BLaER1 (cell line): Measurements from ENCODE around the gene OR2Y1.
"Not testable (repeated sequence)": the region's sequence is repeated elsewhere in the genome, so short reads cannot be mapped to it uniquely, and the experiment has no call there.

Source experiments
- H3K27ac ChIP-seq: shearing (Covaris generic); formaldehyde crosslinking; 2 replicates; pipeline ENCODE4 v1.8.1; 2022
- H3K27me3 ChIP-seq: shearing (Covaris generic); formaldehyde crosslinking; 2 replicates; pipeline ENCODE4 v1.8.1; 2022
- H3K36me3 ChIP-seq: shearing (Covaris generic); formaldehyde crosslinking; 2 replicates; pipeline ENCODE4 v1.8.1; 2022
- H3K4me1 ChIP-seq: shearing (Covaris generic); formaldehyde crosslinking; 2 replicates; pipeline ENCODE4 v1.8.1; 2022
- H3K4me2 ChIP-seq: shearing (Covaris generic); formaldehyde crosslinking; 2 replicates; pipeline ENCODE4 v1.8.1; 2022
- H3K4me3 ChIP-seq: shearing (Covaris generic); formaldehyde crosslinking; 2 replicates; pipeline ENCODE4 v1.8.1; 2022
- H3K9ac ChIP-seq: shearing (Covaris generic); formaldehyde crosslinking; 2 replicates; pipeline ENCODE4 v1.8.1; 2022
- H3K9me3 ChIP-seq: shearing (Covaris generic); formaldehyde crosslinking; 2 replicates; pipeline ENCODE4 v1.8.1; 2022
- H4K20me1 ChIP-seq: shearing (Covaris generic); formaldehyde crosslinking; 2 replicates; pipeline ENCODE4 v1.8.1; 2022
- Cebpa-rat ChIP-seq: shearing (Covaris generic); IDR thresholded peaks from 2 replicates; pipeline ENCODE4 v1.8.1; 2022

The OR2Y1 gene

GRCh38 chr5:180739271-180739670, 587 bp downstream of the OR2Y1 start:
- Histone ChIP-seq H3K4me2 (no peak overlapping the region), H4K20me1 (no peaks in the 10 kb centered on the region), H3K4me1 (no peaks in the 10 kb centered on the region), H3K27me3 (no peaks in the 10 kb centered on the region), H3K9me3 (no peaks in the 10 kb centered on the region), H3K9ac (no peak overlapping the region), H3K4me3 (no peak overlapping the region), H3K27ac (no peak overlapping the region), H3K36me3 (no peaks in the 10 kb centered on the region)
- TF ChIP-seq Cebpa-rat: no peak

- no peak overlapping the region for H3K27ac ChIP-seq
- H4K20me1 ChIP-seq: no peaks in the 10 kb centered on the region
- H3K4me3 ChIP-seq: no peak overlapping the region
- H3K4me1 ChIP-seq: no peaks in the 10 kb centered on the region
- no peak overlapping the region for H3K9ac ChIP-seq
- H3K36me3 ChIP-seq: no peaks in the 10 kb centered on the region
- H3K4me2 ChIP-seq: no peak overlapping the region
- H3K9me3 ChIP-seq: no peaks in the 10 kb centered on the region
- TF ChIP-seq Cebpa-rat: no peak
- H3K27me3 ChIP-seq: no peaks in the 10 kb centered on the region
Measured at GRCh38 chr5:180736536-180736935, 3.3 kb downstream of the OR2Y1 start.

DNA sequence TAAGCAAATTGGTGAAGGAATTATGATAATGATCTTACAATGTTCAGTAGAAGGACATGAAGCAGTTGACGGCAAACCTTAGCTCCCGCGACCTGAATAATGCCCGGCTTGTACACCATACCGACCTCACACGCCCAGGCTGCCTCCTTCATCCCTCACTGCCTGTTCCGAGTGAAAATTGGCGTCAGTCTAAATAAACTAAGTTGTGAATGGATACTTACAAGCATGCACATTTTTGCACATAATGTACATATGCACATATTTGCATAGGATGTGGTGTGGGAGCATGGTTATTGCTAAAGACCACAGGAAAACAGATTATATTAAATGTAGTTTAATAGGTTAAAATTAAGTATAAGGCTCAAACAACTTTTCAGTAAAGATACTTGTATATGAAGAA, 14.9 kb downstream of the OR2Y1 start:
- Histone ChIP-seq H3K27me3 (no peaks in the 10 kb centered on the region), H4K20me1 (no peaks in the 10 kb centered on the region), H3K36me3 (no peaks in the 10 kb centered on the region), H3K4me1 (no peaks in the 10 kb centered on the region), H3K9ac (no peak overlapping the region), H3K27ac (no peak overlapping the region), H3K4me3 (no peak overlapping the region), H3K4me2 (no peak overlapping the region), H3K9me3 (no peaks in the 10 kb centered on the region)
- TF ChIP-seq Cebpa-rat: no peak

- TF ChIP-seq Cebpa-rat: no peak
- no peaks in the 10 kb centered on the region for H3K27me3 ChIP-seq
- no peaks in the 10 kb centered on the region for H3K9me3 ChIP-seq
- H3K4me2 ChIP-seq: no peak overlapping the region
- H3K9ac ChIP-seq: no peak overlapping the region
- no peak overlapping the region for H3K4me3 ChIP-seq
- H4K20me1 ChIP-seq: no peaks in the 10 kb centered on the region
- no peak overlapping the region for H3K27ac ChIP-seq
- H3K36me3 ChIP-seq: no peaks in the 10 kb centered on the region
- no peaks in the 10 kb centered on the region for H3K4me1 ChIP-seq
Measured at GRCh38 chr5:180723936-180724335, 15.9 kb downstream of the OR2Y1 start.

- no peak for TF ChIP-seq Cebpa-rat
- Histone ChIP-seq H3K27ac (no peak overlapping the region), H3K9ac (no peak overlapping the region), H3K4me2 (no peak overlapping the region), H3K4me1 (no peaks in the 10 kb centered on the region), H3K9me3 (no peaks in the 10 kb centered on the region), H4K20me1 (no peaks in the 10 kb centered on the region), H3K4me3 (no peak overlapping the region), H3K27me3 (no peaks in the 10 kb centered on the region), H3K36me3 (no peaks in the 10 kb centered on the region)
Measured at GRCh38 chr5:180720486-180720885, 19.4 kb downstream of the OR2Y1 start.

DNA sequence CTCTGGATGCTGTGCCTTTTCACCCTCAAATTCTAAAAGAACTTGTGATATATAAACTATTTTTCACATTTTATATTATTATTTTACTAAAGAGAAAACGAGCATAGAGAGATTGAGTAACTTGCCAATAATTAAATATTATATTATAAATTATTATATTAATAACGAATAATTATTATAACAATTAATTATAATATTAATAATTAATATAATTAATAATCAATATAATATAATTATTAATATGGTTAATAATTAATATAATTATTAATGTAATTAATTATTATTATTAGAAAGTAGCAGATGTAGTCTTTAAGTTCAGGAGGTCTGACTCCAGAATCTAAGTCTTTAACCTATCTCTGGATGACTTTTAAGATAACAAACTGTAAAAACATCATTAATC, 20.1 kb downstream of the OR2Y1 start:
- no peaks in the 10 kb centered on the region for H3K4me1 ChIP-seq
- H3K36me3 ChIP-seq: no peaks in the 10 kb centered on the region
- no peak overlapping the region for H3K27ac ChIP-seq
- no peaks in the 10 kb centered on the region for H3K27me3 ChIP-seq
- H3K4me3 ChIP-seq: no peak overlapping the region
- no peak overlapping the region for H3K9ac ChIP-seq
- no peak for TF ChIP-seq Cebpa-rat
- H3K4me2 ChIP-seq: no peak overlapping the region
- no peaks in the 10 kb centered on the region for H4K20me1 ChIP-seq
- no peaks in the 10 kb centered on the region for H3K9me3 ChIP-seq

GRCh38 chr5:180718810-180719453, 20.9 kb downstream of the OR2Y1 start:
- H3K36me3 ChIP-seq: no peaks in the 10 kb centered on the region
- H4K20me1 ChIP-seq: no peaks in the 10 kb centered on the region
- no peaks in the 10 kb centered on the region for H3K4me1 ChIP-seq
- no peaks in the 10 kb centered on the region for H3K27me3 ChIP-seq
- H3K9ac ChIP-seq: no peak overlapping the region
- H3K4me3 ChIP-seq: no peak overlapping the region
- no peaks in the 10 kb centered on the region for H3K9me3 ChIP-seq
- H3K4me2 ChIP-seq: no peak overlapping the region
- H3K27ac ChIP-seq: no peak overlapping the region
- TF ChIP-seq Cebpa-rat: no peak

DNA sequence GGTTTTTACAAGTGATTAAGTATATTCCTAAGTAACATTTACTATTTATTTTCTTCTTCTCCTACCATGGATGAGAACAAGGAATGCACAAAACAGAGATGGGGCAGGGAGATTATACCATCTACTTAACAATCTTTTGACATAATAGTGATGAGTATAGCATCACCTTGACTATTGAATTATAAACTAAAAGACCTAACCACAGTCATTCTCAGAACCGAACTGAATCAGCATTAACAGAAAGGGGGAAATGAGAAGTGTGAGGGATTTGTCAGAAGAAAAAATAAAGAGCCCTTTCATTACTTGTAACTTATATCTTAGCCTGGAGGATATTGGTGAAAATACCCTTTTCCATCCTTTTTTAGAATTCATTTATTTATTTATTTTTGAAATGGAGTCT, 21.9 kb downstream of the OR2Y1 start:
- Histone ChIP-seq H3K4me2 (no peak overlapping the region), H4K20me1 (no peaks in the 10 kb centered on the region), H3K27me3 (no peaks in the 10 kb centered on the region), H3K36me3 (no peaks in the 10 kb centered on the region), H3K9ac (no peak overlapping the region), H3K27ac (no peak overlapping the region), H3K4me1 (no peaks in the 10 kb centered on the region), H3K9me3 (peaks cover 7% of the 10 kb centered on the region; the same call in 1 of the 2 replicates), H3K4me3 (no peak overlapping the region)
- TF ChIP-seq Cebpa-rat: no peak

DNA sequence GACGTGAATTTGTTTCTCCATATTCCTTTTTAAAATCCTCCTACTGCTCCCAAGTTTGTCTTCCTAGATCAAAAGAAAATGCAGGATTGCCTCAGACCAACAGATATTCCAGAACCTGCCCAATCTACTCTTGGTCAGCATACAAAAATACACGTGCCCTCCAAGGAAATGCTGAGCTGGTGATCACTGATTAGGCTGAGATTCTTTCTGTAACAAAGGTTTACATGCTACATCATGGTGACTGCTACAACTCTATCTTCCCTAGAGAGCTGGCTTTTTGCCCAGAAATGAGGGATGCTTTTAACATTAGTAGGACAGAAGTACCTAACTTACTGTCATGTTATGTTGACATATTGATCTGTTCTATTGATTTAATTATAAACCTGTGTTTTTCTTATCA, 35.5 kb downstream of the OR2Y1 start:
- H3K9me3 ChIP-seq: peaks cover 8% of the 10 kb centered on the region
- H3K4me3 ChIP-seq: no peak overlapping the region
- no peak for TF ChIP-seq Cebpa-rat
- H4K20me1 ChIP-seq: no peaks in the 10 kb centered on the region
- no peaks in the 10 kb centered on the region for H3K36me3 ChIP-seq
- H3K27ac ChIP-seq: no peak overlapping the region
- H3K27me3 ChIP-seq: no peaks in the 10 kb centered on the region
- H3K4me1 ChIP-seq: peaks cover 5% of the 10 kb centered on the region; the same call in 1 of the 2 replicates
- H3K4me2 ChIP-seq: no peak overlapping the region
- H3K9ac ChIP-seq: no peak overlapping the region

GRCh38 chr5:180703912-180704311, 35.9 kb downstream of the OR2Y1 start:
- H3K27ac ChIP-seq: no peak overlapping the region
- H3K36me3 ChIP-seq: no peaks in the 10 kb centered on the region
- H3K27me3 ChIP-seq: no peaks in the 10 kb centered on the region
- no peak for TF ChIP-seq Cebpa-rat
- H3K4me2 ChIP-seq: no peak overlapping the region
- no peak overlapping the region for H3K9ac ChIP-seq
- peaks cover 5% of the 10 kb centered on the region; the same call in 1 of the 2 replicates for H3K4me1 ChIP-seq
- H4K20me1 ChIP-seq: no peaks in the 10 kb centered on the region
- peaks cover 8% of the 10 kb centered on the region for H3K9me3 ChIP-seq
- no peak overlapping the region for H3K4me3 ChIP-seq

DNA sequence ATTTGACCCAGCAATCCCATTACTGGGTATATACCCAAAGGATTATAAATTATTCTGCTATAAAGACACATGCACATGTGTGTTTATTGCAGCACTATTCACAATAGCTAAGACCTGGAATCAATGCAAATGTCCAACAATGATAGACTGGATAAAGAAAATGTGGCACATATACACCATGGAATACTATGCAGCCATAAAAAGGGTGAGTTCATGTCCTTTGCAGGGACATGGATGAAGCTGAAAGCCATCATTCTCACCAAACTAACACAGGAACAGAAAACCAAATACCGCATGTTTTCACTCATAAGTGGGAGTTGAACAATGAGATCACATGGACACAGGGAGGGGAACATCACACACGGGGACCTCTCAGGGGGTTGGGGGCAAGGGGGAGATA, 36.5 kb downstream of the OR2Y1 start:
- not testable (repeated sequence) for H3K27me3 ChIP-seq, H3K36me3 ChIP-seq, H4K20me1 ChIP-seq

DNA sequence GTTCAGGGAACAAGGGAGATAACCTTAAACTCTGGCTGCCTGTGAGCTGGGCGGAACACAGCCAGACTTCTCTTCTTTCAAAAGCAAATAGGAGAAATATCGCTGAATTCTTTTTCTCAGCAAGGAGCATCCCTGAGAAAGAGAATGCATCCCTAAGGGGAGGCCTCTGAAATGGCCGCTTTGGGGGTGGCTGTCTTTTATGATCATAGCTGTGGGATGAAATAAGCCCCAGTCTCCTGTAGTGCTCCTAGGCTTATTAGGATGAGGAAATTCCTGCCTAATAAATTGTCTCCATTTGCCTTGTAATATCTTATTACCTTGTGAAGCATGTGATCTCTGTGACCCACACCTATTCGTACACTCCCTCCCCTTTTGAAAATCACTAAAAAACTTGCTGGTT, 39.4 kb downstream of the OR2Y1 start:
- peaks cover 21% of the 10 kb centered on the region for H3K9me3 ChIP-seq
- H3K4me3 ChIP-seq, H3K36me3 ChIP-seq, H3K4me2 ChIP-seq, H3K9ac ChIP-seq, H4K20me1 ChIP-seq, H3K27me3 ChIP-seq, H3K27ac ChIP-seq, H3K4me1 ChIP-seq: not testable (repeated sequence)

More for the DNA sequence above, 36.5 kb downstream of the OR2Y1 start:
- H3K4me2 ChIP-seq, H3K27ac ChIP-seq, H3K4me3 ChIP-seq, H3K9ac ChIP-seq, H3K4me1 ChIP-seq: not testable (repeated sequence)
- H3K9me3 ChIP-seq: peaks cover 12% of the 10 kb centered on the region
